ENCODE results near the gene TTC6.

DNA sequence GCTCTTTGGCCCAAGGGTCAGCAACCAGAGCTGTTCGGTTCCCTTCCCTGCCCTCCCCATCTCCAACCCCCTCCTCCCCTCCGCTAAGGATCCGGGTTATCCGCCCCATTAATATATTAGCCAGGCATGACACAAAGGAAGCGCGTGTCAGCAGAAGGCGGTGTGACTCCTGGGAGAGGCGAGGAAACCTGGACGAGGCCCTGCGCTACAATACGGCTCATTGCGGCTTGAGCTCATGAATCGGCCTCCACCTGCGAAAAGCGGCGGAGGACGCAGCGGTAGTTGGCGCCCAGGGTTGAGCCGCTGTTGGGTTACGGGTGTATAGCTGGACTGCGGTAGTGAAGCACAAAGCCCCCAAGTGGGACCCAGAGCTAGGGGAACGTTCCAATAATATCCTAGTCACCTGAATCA, 10.3 kb upstream of the TTC6 start:
- TF ChIP-seq, protein P1, sequence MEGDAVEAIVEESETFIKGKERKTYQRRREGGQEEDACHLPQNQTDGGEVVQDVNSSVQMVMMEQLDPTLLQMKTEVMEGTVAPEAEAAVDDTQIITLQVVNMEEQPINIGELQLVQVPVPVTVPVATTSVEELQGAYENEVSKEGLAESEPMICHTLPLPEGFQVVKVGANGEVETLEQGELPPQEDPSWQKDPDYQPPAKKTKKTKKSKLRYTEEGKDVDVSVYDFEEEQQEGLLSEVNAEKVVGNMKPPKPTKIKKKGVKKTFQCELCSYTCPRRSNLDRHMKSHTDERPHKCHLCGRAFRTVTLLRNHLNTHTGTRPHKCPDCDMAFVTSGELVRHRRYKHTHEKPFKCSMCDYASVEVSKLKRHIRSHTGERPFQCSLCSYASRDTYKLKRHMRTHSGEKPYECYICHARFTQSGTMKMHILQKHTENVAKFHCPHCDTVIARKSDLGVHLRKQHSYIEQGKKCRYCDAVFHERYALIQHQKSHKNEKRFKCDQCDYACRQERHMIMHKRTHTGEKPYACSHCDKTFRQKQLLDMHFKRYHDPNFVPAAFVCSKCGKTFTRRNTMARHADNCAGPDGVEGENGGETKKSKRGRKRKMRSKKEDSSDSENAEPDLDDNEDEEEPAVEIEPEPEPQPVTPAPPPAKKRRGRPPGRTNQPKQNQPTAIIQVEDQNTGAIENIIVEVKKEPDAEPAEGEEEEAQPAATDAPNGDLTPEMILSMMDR (IDR thresholded peaks at IDR 0.05 in 8 of 11, conservative IDR thresholded peaks at IDR 0.05 in 3 of 11) = no peak
- TF ChIP-seq POLR2A (IDR thresholded peaks at IDR 0.05) = no peak
- no peak for TF ChIP-seq POLR2AphosphoS5 (IDR thresholded peaks at IDR 0.05)
